Measurements from ENCODE around the gene SLCO2A1.

DNA sequence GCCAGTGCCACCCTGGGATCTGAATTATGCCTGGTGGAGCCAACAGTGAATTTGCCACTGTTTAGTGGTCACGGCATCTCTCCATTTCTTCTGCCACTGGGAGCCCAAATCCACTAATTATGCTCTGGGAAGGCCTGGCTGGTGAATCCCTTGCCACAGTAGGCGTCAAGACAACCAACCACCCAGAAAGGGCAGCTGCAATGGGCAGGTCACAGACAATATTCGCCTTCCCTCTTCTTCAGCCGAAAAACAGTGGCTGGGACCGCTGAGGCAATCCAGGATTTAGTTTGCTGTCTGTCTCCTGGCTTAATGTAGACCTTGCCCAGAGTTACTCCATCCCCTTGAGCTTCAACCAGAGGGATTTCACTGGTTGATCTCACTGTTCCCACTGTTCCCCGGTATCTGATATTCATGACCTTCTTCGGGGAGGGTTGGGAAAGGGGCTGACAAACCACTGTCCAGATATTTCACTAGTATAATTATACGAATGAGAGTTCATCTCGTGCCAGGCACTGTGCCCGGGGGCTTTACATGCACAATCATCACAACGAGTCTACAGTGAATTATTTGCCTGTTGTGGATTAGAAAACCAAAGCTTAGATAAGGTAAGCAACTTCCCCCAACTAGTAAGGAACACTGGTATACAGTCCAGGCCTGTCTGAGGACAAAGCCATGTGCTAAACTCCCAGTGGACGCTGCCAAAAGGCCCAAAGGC is 84.2 kb downstream of the SLCO2A1 start:
- TF ChIP-seq, protein P1, sequence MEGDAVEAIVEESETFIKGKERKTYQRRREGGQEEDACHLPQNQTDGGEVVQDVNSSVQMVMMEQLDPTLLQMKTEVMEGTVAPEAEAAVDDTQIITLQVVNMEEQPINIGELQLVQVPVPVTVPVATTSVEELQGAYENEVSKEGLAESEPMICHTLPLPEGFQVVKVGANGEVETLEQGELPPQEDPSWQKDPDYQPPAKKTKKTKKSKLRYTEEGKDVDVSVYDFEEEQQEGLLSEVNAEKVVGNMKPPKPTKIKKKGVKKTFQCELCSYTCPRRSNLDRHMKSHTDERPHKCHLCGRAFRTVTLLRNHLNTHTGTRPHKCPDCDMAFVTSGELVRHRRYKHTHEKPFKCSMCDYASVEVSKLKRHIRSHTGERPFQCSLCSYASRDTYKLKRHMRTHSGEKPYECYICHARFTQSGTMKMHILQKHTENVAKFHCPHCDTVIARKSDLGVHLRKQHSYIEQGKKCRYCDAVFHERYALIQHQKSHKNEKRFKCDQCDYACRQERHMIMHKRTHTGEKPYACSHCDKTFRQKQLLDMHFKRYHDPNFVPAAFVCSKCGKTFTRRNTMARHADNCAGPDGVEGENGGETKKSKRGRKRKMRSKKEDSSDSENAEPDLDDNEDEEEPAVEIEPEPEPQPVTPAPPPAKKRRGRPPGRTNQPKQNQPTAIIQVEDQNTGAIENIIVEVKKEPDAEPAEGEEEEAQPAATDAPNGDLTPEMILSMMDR (IDR thresholded peaks at IDR 0.05) = no peak
- TF ChIP-seq ZFX (IDR thresholded peaks at IDR 0.05; ENCODE audit: borderline replicate concordance) = no peak

Data from 22Rv1 (cell line).